Measurements from ENCODE around the gene CFHR2.

GRCh38 chr1:196970182-196970581 is 26.6 kb downstream of the CFHR2 start:
- no peak for TF ChIP-seq CTCF (IDR thresholded peaks at IDR 0.05; ENCODE audit: low read depth, low read length)
- no peak for TF ChIP-seq POLR2A (IDR thresholded peaks at IDR 0.05; ENCODE audit: extremely low read depth, insufficient read length)
- TF ChIP-seq, protein P1, sequence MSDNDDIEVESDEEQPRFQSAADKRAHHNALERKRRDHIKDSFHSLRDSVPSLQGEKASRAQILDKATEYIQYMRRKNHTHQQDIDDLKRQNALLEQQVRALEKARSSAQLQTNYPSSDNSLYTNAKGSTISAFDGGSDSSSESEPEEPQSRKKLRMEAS (IDR thresholded peaks at IDR 0.05; ENCODE audit: low read depth, low read length) = no peak

Measured in NB4 (cell line).